Fibroblast of pulmonary artery (primary cell): Measurements from ENCODE around the gene PBRM1.
A peak's percentile ranks its signal among the peaks of the same experiment; 100 is the strongest.

Experiments used
- DNase-seq: peaks from one replicate; pipeline ENCODE4 v3.0.0-alpha.2; 2010; ENCODE audit warnings: low read depth
- H3K4me3 ChIP-seq: replicated peaks from 2 replicates; pipeline ENCODE4 v1.5.1; 2011; ENCODE audit warnings: low read depth, mild to moderate bottlenecking, control low read depth, low read length, moderate library complexity
- CTCF ChIP-seq: IDR thresholded peaks from 2 replicates; pipeline ENCODE4 v1.5.1; 2011; ENCODE audit warnings: mild to moderate bottlenecking, control low read depth, low read length, inconsistent platforms; ENCODE audit errors: missing control alignments

The PBRM1 gene

DNA sequence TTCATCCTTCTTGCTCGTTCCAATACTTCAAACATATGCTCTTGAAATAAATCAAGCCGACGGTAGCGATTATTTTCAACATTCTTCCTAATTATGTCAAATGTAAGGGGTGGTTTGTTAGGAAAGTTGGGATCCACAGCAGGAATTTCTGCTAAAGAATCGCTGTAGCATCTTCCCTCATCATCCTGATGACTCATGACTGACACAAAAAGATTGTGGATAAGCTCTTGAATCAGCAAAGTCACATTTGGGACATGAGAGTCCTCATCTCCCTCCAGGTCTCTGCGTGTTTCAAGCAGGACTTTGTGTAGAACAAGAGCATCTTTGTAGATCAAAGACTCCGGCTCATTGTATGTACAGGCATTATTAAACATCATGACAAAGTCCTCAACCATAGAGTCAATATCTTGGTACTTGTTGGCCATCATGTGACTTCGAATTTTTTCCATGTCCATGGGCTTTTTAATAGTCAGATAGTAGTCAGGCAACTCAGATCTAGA, 76.3 kb downstream of the PBRM1 start:
- no peak for DNase-seq
- TF ChIP-seq CTCF = no peak

DNA sequence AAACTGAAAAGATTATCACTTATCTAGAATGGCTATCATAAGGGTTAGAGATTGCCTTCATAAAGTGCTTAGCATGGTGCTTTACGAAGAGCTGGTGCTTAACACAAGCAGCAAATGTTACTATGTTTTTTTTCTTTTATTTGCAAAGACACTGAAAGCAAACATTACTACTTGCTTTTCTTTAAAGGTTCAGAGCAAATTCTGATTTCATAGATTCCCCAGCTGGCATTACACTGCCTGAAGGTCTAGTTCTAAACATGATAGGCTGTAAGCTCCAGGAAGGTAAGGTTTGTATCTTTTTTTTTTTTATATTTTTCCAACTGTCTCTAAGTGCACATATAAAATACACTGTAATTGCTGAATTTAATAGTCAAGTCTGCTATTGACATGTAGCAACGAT, 77.4 kb downstream of the PBRM1 start:
- H3K4me3 ChIP-seq = no peak overlapping the region
- no peak for TF ChIP-seq CTCF
- no peak for DNase-seq

More for the DNA sequence above, 76.3 kb downstream of the PBRM1 start:
- H3K4me3 ChIP-seq = no peak overlapping the region

DNA sequence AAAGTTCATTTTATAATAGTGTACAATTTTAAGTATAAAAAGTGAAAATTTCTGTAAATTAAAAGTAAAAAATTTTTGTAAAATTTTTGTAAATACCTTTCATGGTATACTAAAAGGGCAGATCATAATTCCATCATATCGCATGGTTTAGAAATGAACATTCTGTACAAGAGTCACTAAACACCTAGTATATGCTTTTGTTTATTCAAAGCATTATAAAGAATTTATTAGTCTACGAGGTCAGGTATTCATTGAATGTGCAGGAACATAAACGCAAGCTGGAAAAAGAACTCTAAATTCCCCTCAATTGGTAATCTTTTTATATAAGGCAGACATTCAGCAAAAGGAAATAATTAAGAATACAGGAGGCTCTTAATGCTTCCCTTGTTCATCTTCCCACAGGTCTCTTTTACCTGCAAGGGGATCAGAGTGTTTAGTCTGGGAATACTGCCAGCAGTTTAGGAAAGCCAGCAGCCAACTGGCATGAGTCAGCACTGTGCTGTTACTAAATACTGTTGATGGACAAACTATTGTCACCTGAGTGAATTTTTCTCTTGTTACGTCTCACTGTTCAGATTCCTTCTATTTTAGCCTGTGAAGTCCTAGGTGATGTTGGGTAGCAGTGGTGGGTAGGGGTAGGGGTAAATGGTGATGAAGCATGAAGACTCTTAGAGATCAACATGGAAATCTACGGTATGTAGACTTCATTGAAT, 79.2 kb downstream of the PBRM1 start:
- TF ChIP-seq CTCF = no peak
- H3K4me3 ChIP-seq = no peak overlapping the region
- peak; percentile 54 for DNase-seq

DNA sequence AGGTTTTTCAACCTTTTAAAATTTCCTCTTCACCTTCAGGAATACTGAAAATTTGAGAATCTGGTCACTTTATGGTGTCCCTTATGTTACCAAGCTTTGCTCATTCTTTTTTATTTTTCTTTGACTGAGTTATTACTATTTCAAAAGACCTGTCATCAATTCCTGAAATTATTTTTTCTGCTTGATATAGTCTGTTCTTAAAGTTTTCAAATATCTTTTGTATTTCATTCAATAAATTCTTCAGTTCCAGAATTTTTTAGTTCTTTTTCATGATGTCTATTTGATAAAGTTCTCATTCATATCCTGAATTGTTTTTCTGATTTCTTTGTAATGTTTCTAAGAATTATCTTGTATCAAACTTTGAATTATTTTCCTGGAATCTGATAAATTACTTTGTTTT, 85.5 kb downstream of the PBRM1 start:
- no peak overlapping the region for H3K4me3 ChIP-seq
- DNase-seq = no peak
- no peak for TF ChIP-seq CTCF

GRCh38 chr3:52596658-52597265, 89.0 kb downstream of the PBRM1 start:
- DNase-seq = no peak
- H3K4me3 ChIP-seq = no peak overlapping the region
- TF ChIP-seq CTCF = no peak

- no peak for TF ChIP-seq CTCF
- no peak overlapping the region for H3K4me3 ChIP-seq
- no peak for DNase-seq
Measured at GRCh38 chr3:52593103-52593502, 92.6 kb downstream of the PBRM1 start.
